ENCODE measurements around the gene SLC44A2. TPM values are rescaled to one million over a fixed set of nuclear protein-coding genes. Genes with fewer than 3 reads are reported as not detected.

SLC44A2 gene
- total and polyA plus RNA-seq, 2 of the 13 experiments (the other 11 are each of a cell fraction or from before 2014, with no cell fraction given) = 2.4 to 5.6 TPM

DNA sequence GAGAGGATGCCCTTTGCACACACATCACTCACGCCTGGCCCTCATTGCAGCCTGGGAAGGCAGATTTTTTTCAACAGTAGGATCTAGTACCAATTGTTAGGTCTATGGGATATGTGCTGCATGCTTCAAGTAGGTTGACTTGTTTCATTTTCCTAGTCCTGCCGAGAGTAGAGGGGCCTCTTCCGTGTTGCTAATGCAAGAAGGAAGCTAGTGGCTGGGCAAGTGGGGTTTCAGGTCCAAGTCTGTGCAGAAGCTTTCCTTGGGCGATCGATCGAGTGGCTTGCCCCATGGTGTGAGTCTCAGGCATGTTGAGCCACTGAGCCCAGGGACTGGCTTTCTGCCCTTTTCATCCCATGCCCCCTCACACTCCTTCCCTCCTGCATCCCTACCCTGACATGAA lies 42.5 kb downstream of the SLC44A2 start:
- 80% methylated on average over 5 of the region's 6 CpGs for WGBS (ENCODE audit: low lambda C conversion rate)
- Histone ChIP-seq H3K36me3 (replicated peaks in 1 of 2; ENCODE audit: control insufficient read depth in 1 of 2, insufficient read depth in 2 of 2, low read length in 2 of 2) (peaks cover 16 to 38% of the 10 kb centered on the region in 2 experiments), H4K20me1 (ENCODE audit: insufficient read depth, low read length) (peaks cover 82% of the 10 kb centered on the region), H3K27ac (ENCODE audit: extremely low read length, insufficient read depth, low read length) (no peak overlapping the region), H3K4me1 (ENCODE audit: insufficient read depth, low read length) (peaks cover 2% of the 10 kb centered on the region), H3K4me2 (ENCODE audit: low read depth, low read length) (no peak overlapping the region), H2AFZ (ENCODE audit: low read length) (no peak overlapping the region), H3K9ac (ENCODE audit: insufficient read depth, low read depth, low read length) (no peak overlapping the region), H3K9me3 (ENCODE audit: low read length) (no peaks in the 10 kb centered on the region), H3K4me3 (replicated peaks in 1 of 3; ENCODE audit: insufficient read depth in 1 of 3, low read depth in 2 of 3, low read length in 3 of 3) (no peak overlapping the region), H3K79me2 (ENCODE audit: insufficient read depth, low read length) (peaks cover 89% of the 10 kb centered on the region), H3K27me3 (ENCODE audit: control insufficient read depth in 1 of 2, insufficient read depth in 2 of 2, low read length in 2 of 2) (no peaks in the 10 kb centered on the region)
- DNase-seq (ENCODE audit: low spot score) (no peak), FAIRE-seq (no peak), ATAC-seq (no peak; the same call in 2 of the 3 replicates)
- ChIA-PET POLR2A (no interaction called here), CTCF (ENCODE audit: low intra/inter-chr PET ratio, low total read pairs) (no interaction called here)
- TF ChIP-seq SPEN (CRISPR knock-in tag; IDR thresholded peaks at IDR 0.05; ENCODE audit: low read depth) (no peak), POLR2AphosphoS2 (IDR thresholded peaks at IDR 0.05; ENCODE audit: low read depth, low read length) (0 out of 2 replicates have a peak, but pooled peaks have one; percentile 5), TAF15 (IDR thresholded peaks at IDR 0.05; ENCODE audit: low read depth, low read length, poor library complexity, severe bottlenecking) (no peak), ZNF24 (IDR thresholded peaks at IDR 0.05) (no peak), POLR2A (IDR thresholded peaks at IDR 0.05; ENCODE audit: insufficient read depth in 1 of 2, low read depth in 2 of 2, low read length in 2 of 2) (0 out of 4 replicates have a peak, but pooled peaks of 1 of the 2 experiments have one; percentile 16), RBM22 (optimal IDR thresholded peaks at IDR 0.05; ENCODE audit: low read length) (peak; percentile 84)
- intact Hi-C loops (cut with micrococcal nuclease; ENCODE audit: unreplicated experiment) (no loop called here), in situ Hi-C loops (cut with HindIII; ENCODE audit: extremely low pct_ligation_motif_present, low pct_unique_long_range_greater_than_20kb) (no loop called here)
- BruUV-seq (replicated peaks) = no TSS peak

DNA sequence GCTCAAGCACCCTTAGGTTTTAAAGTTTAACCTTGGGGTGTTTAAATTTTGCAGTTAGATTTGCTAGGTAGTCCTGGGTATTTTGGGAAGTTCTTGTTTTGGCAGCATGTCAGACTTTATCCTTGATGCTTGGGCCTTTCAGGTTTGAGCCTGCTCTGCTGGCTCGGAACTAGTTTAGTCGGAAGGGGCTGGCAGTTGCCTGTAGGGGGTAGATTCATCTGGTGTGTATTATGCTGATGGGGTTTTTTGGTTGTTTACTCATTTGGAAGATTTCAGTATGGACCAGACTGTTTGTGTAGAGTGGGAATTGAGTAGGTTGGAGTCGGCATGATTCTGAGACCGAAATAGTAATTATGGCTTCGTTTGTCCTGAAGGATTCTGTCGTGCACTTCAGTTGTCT lies 43.9 kb downstream of the SLC44A2 start:
- no peak overlapping the region for H3K27ac ChIP-seq (ENCODE audit: extremely low read length, insufficient read depth, low read length)
- ATAC-seq = no peak
- in situ Hi-C loops (cut with HindIII; ENCODE audit: extremely low pct_ligation_motif_present, low pct_unique_long_range_greater_than_20kb) = no loop called here
- BruUV-seq (replicated peaks) = no TSS peak
- no peak overlapping the region for H2AFZ ChIP-seq (ENCODE audit: low read length)
- 93% methylated on average over 6 of the region's 6 CpGs for WGBS (ENCODE audit: low lambda C conversion rate)
- H3K4me1 ChIP-seq (ENCODE audit: insufficient read depth, low read length) = no peaks in the 10 kb centered on the region
- peaks cover 22 to 49% of the 10 kb centered on the region in 2 experiments for H3K36me3 ChIP-seq (replicated peaks in 1 of 2; ENCODE audit: control insufficient read depth in 1 of 2, insufficient read depth in 2 of 2, low read length in 2 of 2)
- H3K9ac ChIP-seq (ENCODE audit: insufficient read depth, low read depth, low read length) = no peak overlapping the region
- ChIA-PET POLR2A (no interaction called here), CTCF (ENCODE audit: low intra/inter-chr PET ratio, low total read pairs) (no interaction called here)
- no peak for DNase-seq (ENCODE audit: low spot score)
- intact Hi-C loops (cut with micrococcal nuclease; ENCODE audit: unreplicated experiment) = no loop called here
- no peaks in the 10 kb centered on the region for H3K27me3 ChIP-seq (ENCODE audit: control insufficient read depth in 1 of 2, insufficient read depth in 2 of 2, low read length in 2 of 2)
- TF ChIP-seq MIXL1 (CRISPR knock-in tag; IDR thresholded peaks at IDR 0.05) (no peak), ZNF17 (CRISPR knock-in tag; IDR thresholded peaks at IDR 0.05) (no peak), HOXA9 (CRISPR knock-in tag; IDR thresholded peaks at IDR 0.05; ENCODE audit: borderline replicate concordance) (no peak), ZNF326 (CRISPR knock-in tag; IDR thresholded peaks at IDR 0.05; ENCODE audit: borderline replicate concordance) (no peak)
- TF ChIP-seq, protein P1, sequence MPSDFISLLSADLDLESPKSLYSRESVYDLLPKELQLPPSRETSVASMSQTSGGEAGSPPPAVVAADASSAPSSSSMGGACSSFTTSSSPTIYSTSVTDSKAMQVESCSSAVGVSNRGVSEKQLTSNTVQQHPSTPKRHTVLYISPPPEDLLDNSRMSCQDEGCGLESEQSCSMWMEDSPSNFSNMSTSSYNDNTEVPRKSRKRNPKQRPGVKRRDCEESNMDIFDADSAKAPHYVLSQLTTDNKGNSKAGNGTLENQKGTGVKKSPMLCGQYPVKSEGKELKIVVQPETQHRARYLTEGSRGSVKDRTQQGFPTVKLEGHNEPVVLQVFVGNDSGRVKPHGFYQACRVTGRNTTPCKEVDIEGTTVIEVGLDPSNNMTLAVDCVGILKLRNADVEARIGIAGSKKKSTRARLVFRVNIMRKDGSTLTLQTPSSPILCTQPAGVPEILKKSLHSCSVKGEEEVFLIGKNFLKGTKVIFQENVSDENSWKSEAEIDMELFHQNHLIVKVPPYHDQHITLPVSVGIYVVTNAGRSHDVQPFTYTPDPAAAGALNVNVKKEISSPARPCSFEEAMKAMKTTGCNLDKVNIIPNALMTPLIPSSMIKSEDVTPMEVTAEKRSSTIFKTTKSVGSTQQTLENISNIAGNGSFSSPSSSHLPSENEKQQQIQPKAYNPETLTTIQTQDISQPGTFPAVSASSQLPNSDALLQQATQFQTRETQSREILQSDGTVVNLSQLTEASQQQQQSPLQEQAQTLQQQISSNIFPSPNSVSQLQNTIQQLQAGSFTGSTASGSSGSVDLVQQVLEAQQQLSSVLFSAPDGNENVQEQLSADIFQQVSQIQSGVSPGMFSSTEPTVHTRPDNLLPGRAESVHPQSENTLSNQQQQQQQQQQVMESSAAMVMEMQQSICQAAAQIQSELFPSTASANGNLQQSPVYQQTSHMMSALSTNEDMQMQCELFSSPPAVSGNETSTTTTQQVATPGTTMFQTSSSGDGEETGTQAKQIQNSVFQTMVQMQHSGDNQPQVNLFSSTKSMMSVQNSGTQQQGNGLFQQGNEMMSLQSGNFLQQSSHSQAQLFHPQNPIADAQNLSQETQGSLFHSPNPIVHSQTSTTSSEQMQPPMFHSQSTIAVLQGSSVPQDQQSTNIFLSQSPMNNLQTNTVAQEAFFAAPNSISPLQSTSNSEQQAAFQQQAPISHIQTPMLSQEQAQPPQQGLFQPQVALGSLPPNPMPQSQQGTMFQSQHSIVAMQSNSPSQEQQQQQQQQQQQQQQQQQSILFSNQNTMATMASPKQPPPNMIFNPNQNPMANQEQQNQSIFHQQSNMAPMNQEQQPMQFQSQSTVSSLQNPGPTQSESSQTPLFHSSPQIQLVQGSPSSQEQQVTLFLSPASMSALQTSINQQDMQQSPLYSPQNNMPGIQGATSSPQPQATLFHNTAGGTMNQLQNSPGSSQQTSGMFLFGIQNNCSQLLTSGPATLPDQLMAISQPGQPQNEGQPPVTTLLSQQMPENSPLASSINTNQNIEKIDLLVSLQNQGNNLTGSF (CRISPR knock-in tag; IDR thresholded peaks at IDR 0.05) = no peak
- peak; percentile 42 for FAIRE-seq
- peaks cover 73% of the 10 kb centered on the region for H4K20me1 ChIP-seq (ENCODE audit: insufficient read depth, low read length)
- no peaks in the 10 kb centered on the region for H3K9me3 ChIP-seq (ENCODE audit: low read length)
- H3K79me2 ChIP-seq (ENCODE audit: insufficient read depth, low read length) = peaks cover 88% of the 10 kb centered on the region
- no peak overlapping the region for H3K4me2 ChIP-seq (ENCODE audit: low read depth, low read length)
- H3K4me3 ChIP-seq (replicated peaks in 1 of 3; ENCODE audit: insufficient read depth in 1 of 3, low read depth in 2 of 3, low read length in 3 of 3) = no peak overlapping the region

Data from HepG2 (cell line).